ENCODE data around the gene ARL10.

Gene ARL10

DNA sequence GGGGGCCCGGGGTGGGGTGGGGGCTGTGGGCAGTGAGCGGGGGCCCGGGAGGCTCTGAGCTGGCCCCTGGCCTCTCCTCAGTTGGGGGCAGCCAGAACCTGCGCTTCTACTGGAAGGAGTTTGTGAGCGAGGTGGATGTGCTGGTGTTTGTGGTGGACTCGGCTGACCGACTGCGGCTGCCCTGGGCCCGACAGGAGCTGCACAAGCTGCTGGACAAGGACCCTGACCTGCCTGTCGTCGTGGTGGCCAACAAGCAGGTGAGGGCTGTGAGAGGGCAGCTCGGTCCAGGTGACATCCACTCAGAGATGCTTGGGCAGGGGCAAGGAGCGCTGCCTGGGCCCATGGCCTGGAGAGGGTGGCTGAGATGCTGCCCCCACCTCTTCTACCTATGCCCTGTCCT, 3.4 kb downstream of the ARL10 start:
- Histone ChIP-seq H3K27ac (ENCODE audit: low read length) (no peak overlapping the region), H3K4me3 (ENCODE audit: low read depth in 1 of 2, low read length in 2 of 2) (no peak overlapping the region), H3K27me3 (ENCODE audit: insufficient read depth, low read length, poor library complexity) (no peaks in the 10 kb centered on the region), H3K9ac (ENCODE audit: low read depth, low read length) (no peak overlapping the region), H2AFZ (ENCODE audit: low read depth, low read length) (no peak overlapping the region), H3K79me2 (ENCODE audit: insufficient read depth, low read length) (no peaks in the 10 kb centered on the region), H4K20me1 (ENCODE audit: insufficient read depth, low read length) (no peaks in the 10 kb centered on the region), H3K36me3 (ENCODE audit: insufficient read depth, low read length) (no peaks in the 10 kb centered on the region), H3K4me1 (ENCODE audit: insufficient read depth, low read length) (no peaks in the 10 kb centered on the region), H3K4me2 (ENCODE audit: insufficient read depth, low read length) (no peak overlapping the region), H3K9me3 (ENCODE audit: insufficient read depth, low read length, severe bottlenecking) (no peaks in the 10 kb centered on the region)
- ATAC-seq (ENCODE audit: insufficient read depth, low read depth) (no peak), DNase-seq (no peak)
- TF ChIP-seq, protein P1, sequence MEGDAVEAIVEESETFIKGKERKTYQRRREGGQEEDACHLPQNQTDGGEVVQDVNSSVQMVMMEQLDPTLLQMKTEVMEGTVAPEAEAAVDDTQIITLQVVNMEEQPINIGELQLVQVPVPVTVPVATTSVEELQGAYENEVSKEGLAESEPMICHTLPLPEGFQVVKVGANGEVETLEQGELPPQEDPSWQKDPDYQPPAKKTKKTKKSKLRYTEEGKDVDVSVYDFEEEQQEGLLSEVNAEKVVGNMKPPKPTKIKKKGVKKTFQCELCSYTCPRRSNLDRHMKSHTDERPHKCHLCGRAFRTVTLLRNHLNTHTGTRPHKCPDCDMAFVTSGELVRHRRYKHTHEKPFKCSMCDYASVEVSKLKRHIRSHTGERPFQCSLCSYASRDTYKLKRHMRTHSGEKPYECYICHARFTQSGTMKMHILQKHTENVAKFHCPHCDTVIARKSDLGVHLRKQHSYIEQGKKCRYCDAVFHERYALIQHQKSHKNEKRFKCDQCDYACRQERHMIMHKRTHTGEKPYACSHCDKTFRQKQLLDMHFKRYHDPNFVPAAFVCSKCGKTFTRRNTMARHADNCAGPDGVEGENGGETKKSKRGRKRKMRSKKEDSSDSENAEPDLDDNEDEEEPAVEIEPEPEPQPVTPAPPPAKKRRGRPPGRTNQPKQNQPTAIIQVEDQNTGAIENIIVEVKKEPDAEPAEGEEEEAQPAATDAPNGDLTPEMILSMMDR (IDR thresholded peaks at IDR 0.05; ENCODE audit: borderline replicate concordance, extremely low read depth, low read length, poor library complexity, severe bottlenecking), result no peak
- no peak for TF ChIP-seq EZH2 (IDR thresholded peaks at IDR 0.05; ENCODE audit: borderline replicate concordance, low read depth, low read length, severe bottlenecking)

DNA sequence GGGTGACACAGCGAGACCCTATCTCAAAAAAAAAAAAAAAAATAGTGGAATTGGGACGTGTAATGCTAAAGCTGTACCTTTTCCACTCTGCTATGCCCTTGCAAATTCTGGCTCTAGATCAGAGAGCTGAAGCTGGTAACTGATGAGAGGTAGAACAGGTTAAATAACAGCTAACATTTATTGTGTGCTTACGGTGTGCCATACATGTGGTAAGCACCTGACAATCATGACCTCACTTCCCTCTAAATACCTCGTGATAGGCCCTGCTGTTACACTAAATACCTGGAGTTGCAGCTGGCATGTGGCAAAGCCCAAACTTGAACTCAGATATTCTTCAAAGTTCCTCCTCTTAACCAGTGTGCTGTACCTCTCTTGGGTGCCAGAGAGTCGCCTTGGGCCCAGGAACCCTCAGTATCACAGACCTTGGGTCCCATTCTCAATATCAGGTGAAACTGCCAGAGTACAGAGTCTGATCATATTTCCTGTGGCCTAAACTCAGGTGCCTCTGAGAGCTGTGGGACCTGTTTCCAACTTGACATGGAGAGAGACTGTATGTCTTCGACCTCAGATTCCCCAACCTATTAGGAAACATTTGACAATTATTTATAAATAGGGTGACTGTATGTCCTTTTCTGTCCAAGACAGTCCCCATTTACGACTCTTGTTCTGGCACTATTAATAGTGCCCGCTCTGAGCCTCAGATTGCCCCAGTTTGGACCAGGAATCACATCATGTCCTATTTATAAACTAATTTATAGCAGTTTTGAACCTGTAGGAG, 4.8 kb downstream of the ARL10 start:
- TF ChIP-seq EZH2 (IDR thresholded peaks at IDR 0.05; ENCODE audit: borderline replicate concordance, low read depth, low read length, severe bottlenecking), result no peak
- TF ChIP-seq, protein P1 (IDR thresholded peaks at IDR 0.05; ENCODE audit: borderline replicate concordance, extremely low read depth, low read length, poor library complexity, severe bottlenecking), result no peak
- no peaks in the 10 kb centered on the region for H3K36me3 ChIP-seq (ENCODE audit: insufficient read depth, low read length)
- no peaks in the 10 kb centered on the region for H3K27me3 ChIP-seq (ENCODE audit: insufficient read depth, low read length, poor library complexity)
- H3K27ac ChIP-seq (ENCODE audit: low read length), result no peak overlapping the region
- H3K9me3 ChIP-seq (ENCODE audit: insufficient read depth, low read length, severe bottlenecking), result no peaks in the 10 kb centered on the region
- no peak overlapping the region for H3K4me3 ChIP-seq (ENCODE audit: low read depth in 1 of 2, low read length in 2 of 2)
- H3K4me2 ChIP-seq (ENCODE audit: insufficient read depth, low read length), result no peak overlapping the region
- no peak overlapping the region for H3K9ac ChIP-seq (ENCODE audit: low read depth, low read length)
- no peak for DNase-seq
- H4K20me1 ChIP-seq (ENCODE audit: insufficient read depth, low read length), result no peaks in the 10 kb centered on the region
- H2AFZ ChIP-seq (ENCODE audit: low read depth, low read length), result no peak overlapping the region
- H3K4me1 ChIP-seq (ENCODE audit: insufficient read depth, low read length), result no peaks in the 10 kb centered on the region
- no peaks in the 10 kb centered on the region for H3K79me2 ChIP-seq (ENCODE audit: insufficient read depth, low read length)
- no peak for ATAC-seq (ENCODE audit: insufficient read depth, low read depth)

DNA sequence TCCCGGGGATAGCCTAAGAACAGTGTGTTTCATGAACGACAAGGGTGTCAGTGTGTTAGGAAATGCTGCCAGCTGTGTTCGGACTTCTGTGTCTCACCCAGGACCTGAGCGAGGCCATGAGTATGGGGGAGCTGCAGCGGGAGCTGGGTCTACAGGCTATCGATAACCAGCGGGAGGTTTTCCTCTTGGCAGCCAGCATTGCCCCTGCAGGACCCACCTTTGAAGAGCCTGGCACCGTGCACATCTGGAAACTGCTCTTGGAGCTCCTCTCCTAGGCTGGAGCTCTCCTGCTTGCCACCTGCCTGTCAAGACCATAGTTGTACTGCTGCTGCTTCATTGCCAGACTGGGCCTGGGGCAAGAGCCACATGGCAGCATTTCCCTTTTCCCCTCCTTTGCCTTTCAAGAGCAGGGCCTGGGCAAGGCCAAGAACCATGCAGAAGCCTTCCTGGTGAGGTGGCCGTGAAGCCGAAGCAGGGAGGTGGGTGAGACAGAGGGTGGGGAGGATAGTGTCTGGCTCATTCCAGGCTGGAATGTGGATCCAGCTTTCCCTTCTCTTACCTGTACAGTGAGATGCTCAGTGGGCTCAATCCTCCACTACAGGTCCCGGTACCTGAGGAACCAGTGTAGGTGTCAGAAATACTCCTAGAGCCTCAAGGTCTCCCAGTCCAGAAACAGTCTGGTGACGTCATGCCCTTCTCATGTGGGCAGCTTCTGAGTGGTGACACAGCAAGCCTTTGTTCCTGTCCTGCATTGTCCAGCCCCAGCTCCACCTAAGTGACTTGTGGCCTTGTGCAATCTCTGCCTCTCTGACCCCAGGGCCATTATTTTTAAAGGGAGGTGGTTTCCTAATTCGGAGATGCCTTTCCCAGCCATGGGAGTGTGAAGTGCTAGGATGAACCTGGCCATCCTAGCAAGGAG, 6.6 kb downstream of the ARL10 start:
- DNase-seq (no peak), ATAC-seq (ENCODE audit: insufficient read depth, low read depth) (no peak)
- TF ChIP-seq, protein P1 (IDR thresholded peaks at IDR 0.05; ENCODE audit: borderline replicate concordance, extremely low read depth, low read length, poor library complexity, severe bottlenecking), result no peak
- no peak for TF ChIP-seq EZH2 (IDR thresholded peaks at IDR 0.05; ENCODE audit: borderline replicate concordance, low read depth, low read length, severe bottlenecking)
- Histone ChIP-seq H4K20me1 (ENCODE audit: insufficient read depth, low read length) (no peaks in the 10 kb centered on the region), H3K9ac (ENCODE audit: low read depth, low read length) (no peak overlapping the region), H3K4me3 (ENCODE audit: low read depth in 1 of 2, low read length in 2 of 2) (no peak overlapping the region), H3K27me3 (ENCODE audit: insufficient read depth, low read length, poor library complexity) (no peaks in the 10 kb centered on the region), H2AFZ (ENCODE audit: low read depth, low read length) (no peak overlapping the region), H3K4me1 (ENCODE audit: insufficient read depth, low read length) (no peaks in the 10 kb centered on the region), H3K79me2 (ENCODE audit: insufficient read depth, low read length) (no peaks in the 10 kb centered on the region), H3K4me2 (ENCODE audit: insufficient read depth, low read length) (no peak overlapping the region), H3K36me3 (ENCODE audit: insufficient read depth, low read length) (no peaks in the 10 kb centered on the region), H3K9me3 (ENCODE audit: insufficient read depth, low read length, severe bottlenecking) (no peaks in the 10 kb centered on the region), H3K27ac (ENCODE audit: low read length) (no peak overlapping the region)

Data from DND-41 (cell line).